GM13977 (cell line): Measurements from ENCODE around the gene VPS35.

ENCODE experiments used
- DNase-seq: peaks from one replicate; pipeline ENCODE4 v3.0.0; 2012; ENCODE audit warnings: low spot score
- CTCF ChIP-seq: IDR thresholded peaks from 2 replicates; pipeline ENCODE4 v1.5.1; 2012; ENCODE audit warnings: mild to moderate bottlenecking, control low read depth; ENCODE audit not compliant: insufficient read depth; ENCODE audit errors: extremely low read depth, missing control alignments
- in situ Hi-C: fragments of 300-500 bp; cut with MboI; formaldehyde crosslinking; loops from one replicate; pipeline ENCODE4 v1.12.0; 2022; ENCODE audit warnings: low sequenced_read_pairs, low pct_unique_long_range_greater_than_20kb, mixed read lengths, inconsistent platforms; ENCODE audit not compliant: unreplicated experiment

VPS35 gene

GRCh38 chr16:46721885-46722284, 32.9 kb upstream of the VPS35 start:
- in situ Hi-C loops: no loop called here
- TF ChIP-seq CTCF: no peak
- DNase-seq: no peak

DNA sequence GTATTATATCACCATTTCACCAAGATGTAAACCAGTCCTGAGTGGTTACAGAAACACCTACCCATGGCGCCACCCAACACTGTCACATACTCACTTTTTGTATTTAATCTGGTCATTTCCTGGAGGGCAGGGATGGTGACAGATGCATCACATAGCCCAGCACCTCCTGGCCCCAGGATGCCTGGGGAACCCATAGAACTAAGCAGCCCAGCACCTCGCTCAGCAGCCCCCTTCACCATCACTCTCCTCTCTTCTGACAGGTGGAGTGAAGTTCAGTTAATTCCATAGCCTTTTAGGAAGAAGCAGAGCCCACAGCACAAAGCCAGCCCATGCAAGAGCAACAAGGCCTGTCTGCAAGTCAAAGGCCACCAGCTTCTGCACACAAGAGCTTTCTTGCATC, 31.6 kb upstream of the VPS35 start:
- in situ Hi-C loops: no loop called here
- DNase-seq: no peak
- no peak for TF ChIP-seq CTCF

GRCh38 chr16:46719528-46719927, 30.6 kb upstream of the VPS35 start:
- in situ Hi-C loops: no loop called here
- no peak for DNase-seq
- no peak for TF ChIP-seq CTCF

- no peak for DNase-seq
- in situ Hi-C loops: no loop called here
- no peak for TF ChIP-seq CTCF
Observed at GRCh38 chr16:46718214-46718613, 29.2 kb upstream of the VPS35 start.

GRCh38 chr16:46717692-46718091, 28.7 kb upstream of the VPS35 start:
- TF ChIP-seq CTCF: no peak
- no peak for DNase-seq

DNA sequence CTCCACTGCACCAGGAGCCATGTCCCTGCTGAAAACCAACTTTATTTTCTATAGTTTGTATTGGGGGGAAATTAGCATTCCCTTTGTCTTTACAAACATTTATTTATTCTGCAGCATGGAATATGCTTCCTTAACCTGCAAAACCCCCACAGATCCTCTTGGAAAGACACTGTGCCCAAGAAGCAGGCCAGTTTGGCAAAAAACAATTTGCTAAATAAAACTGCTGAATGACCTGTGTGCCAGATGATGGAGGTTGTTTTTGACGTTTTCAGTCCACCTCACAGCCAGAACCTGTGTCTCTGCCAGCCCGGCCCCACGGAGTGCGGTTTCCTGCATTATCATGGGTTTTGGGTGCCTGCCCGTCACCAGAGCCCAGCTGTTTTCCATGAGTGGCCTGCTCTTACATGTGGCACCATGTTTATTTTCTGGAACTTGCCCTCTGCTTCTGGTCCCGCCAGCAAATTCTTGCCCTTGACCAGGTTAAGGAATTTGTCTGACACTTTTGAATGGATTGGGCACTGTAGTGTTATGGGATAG, 26.9 kb upstream of the VPS35 start:
- no peak for TF ChIP-seq CTCF
- no peak for DNase-seq
- in situ Hi-C loops: no loop called here

More at GRCh38 chr16:46717692-46718091, 28.7 kb upstream of the VPS35 start:
- in situ Hi-C loops: no loop called here
